ENCODE measurements around the gene DBNDD2.
A peak's percentile ranks its signal among the peaks of the same experiment; 100 is the strongest.

DNA sequence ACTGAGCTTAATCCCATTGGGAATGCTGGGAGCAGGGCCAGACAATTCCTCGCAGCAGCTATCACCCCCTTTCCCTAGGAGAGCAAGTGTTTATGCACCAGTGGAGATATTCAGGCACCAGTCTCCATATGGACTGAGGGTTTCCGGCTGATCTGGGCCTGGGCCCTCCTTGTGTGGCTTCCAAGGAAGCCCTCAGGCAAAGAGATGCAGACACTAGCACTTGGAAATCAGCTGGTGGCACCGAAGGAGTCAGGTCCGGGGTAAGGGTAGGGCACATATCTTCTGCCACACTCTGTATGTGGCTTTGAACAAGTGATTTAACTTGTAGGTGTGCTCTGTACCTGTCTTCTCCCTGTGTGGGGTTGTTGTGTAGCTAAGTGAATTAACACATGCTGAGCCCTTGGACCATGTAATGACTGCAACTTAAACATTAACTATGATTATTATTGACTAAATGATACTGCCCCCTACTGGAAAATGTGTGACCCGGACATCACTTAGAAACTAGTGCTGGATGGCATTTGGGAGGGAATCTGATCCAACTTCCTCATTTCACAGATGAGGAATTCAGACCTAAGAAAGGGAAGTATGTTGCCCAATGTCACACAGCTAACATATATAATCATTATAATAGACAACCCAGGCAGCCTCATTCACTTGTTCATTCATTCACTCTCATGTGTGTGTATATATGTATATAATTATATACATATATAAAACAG lies 42.2 kb downstream of the DBNDD2 start:
- TF ChIP-seq, protein P1, sequence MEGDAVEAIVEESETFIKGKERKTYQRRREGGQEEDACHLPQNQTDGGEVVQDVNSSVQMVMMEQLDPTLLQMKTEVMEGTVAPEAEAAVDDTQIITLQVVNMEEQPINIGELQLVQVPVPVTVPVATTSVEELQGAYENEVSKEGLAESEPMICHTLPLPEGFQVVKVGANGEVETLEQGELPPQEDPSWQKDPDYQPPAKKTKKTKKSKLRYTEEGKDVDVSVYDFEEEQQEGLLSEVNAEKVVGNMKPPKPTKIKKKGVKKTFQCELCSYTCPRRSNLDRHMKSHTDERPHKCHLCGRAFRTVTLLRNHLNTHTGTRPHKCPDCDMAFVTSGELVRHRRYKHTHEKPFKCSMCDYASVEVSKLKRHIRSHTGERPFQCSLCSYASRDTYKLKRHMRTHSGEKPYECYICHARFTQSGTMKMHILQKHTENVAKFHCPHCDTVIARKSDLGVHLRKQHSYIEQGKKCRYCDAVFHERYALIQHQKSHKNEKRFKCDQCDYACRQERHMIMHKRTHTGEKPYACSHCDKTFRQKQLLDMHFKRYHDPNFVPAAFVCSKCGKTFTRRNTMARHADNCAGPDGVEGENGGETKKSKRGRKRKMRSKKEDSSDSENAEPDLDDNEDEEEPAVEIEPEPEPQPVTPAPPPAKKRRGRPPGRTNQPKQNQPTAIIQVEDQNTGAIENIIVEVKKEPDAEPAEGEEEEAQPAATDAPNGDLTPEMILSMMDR (conservative IDR thresholded peaks at IDR 0.05), result peak; percentile 81
- TF ChIP-seq EZH2 (IDR thresholded peaks at IDR 0.05; ENCODE audit: low read depth), result no peak
